CD14-positive monocyte (primary cell): ENCODE measurements around the gene DRC3. TPM values are rescaled to one million over a fixed set of nuclear protein-coding genes. Genes with fewer than 3 reads are reported as not detected.

Experiments used
- DNase-seq, 3 donors: peaks; one replicate each; pipeline ENCODE4 v3.0.0-alpha.2; 2011 to 2022
- H2AFZ ChIP-seq: 2 replicates; pipeline ENCODE4 v1.6.0; 2012; ENCODE audit warnings: mild to moderate bottlenecking, low read depth, low read length, inconsistent platforms; ENCODE audit not compliant: insufficient read depth, poor library complexity, severe bottlenecking
- H3K27ac ChIP-seq, 2 donors: 1 replicate in 1 of 2; 2 replicates in 1 of 2; pipeline ENCODE4 v1.5.1; 2012 to 2013; ENCODE audit warnings: low read length in 2 of 2, control low read depth in 1 of 2, inconsistent platforms in 1 of 2, low read depth in 1 of 2, mild to moderate bottlenecking in 1 of 2
- H3K27me3 ChIP-seq, 2 donors: one replicate each; pipeline versions ENCODE4 v1.6.0 to v1.6.1; 2011 to 2013; ENCODE audit warnings: low read length in 2 of 2; ENCODE audit not compliant: control insufficient read depth in 2 of 2, insufficient read depth in 2 of 2
- H3K36me3 ChIP-seq, 2 donors: replicated peaks in 1 of 2; 1 replicate in 1 of 2; 2 replicates in 1 of 2; pipeline versions ENCODE4 v1.5.1 to v1.6.1; 2012 to 2013; ENCODE audit warnings: low read length in 2 of 2, control low read depth in 1 of 2, inconsistent platforms in 1 of 2, mild to moderate bottlenecking in 1 of 2; ENCODE audit not compliant: insufficient read depth in 2 of 2, control insufficient read depth in 1 of 2
- H3K4me1 ChIP-seq, 2 donors: 1 replicate in 1 of 2; 2 replicates in 1 of 2; pipeline versions ENCODE4 v1.5.1 to v1.6.1; 2012 to 2013; ENCODE audit warnings: low read length in 2 of 2, control low read depth in 1 of 2, inconsistent platforms in 1 of 2, mild to moderate bottlenecking in 1 of 2, moderate library complexity in 1 of 2; ENCODE audit not compliant: insufficient read depth in 2 of 2, control insufficient read depth in 1 of 2
- H3K4me2 ChIP-seq: replicated peaks from 2 replicates; pipeline ENCODE3; 2012; ENCODE audit warnings: low read length, moderate library complexity, mild to moderate bottlenecking; ENCODE audit not compliant: poor library complexity, severe bottlenecking; ENCODE audit errors: extremely low read depth
- H3K4me3 ChIP-seq, 3 experiments: fragments of 200-600 bp in 1 of 3; sonication (generic) in 1 of 3; replicated peaks in 1 of 3; 1 replicate in 2 of 3; 2 replicates in 1 of 3; pipeline ENCODE4 v1.5.1; 2011 to 2013; ENCODE audit warnings: low read length in 3 of 3, mild to moderate bottlenecking in 3 of 3, control low read depth in 2 of 3, low read depth in 2 of 3, inconsistent platforms in 1 of 3, moderate library complexity in 1 of 3
- H3K79me2 ChIP-seq: 2 replicates; pipeline ENCODE4 v1.6.0; 2012; ENCODE audit warnings: mild to moderate bottlenecking, control low read depth, inconsistent platforms, low read length, moderate library complexity; ENCODE audit not compliant: insufficient read depth
- H3K9ac ChIP-seq: 2 replicates; pipeline ENCODE4 v1.6.0; 2017; ENCODE audit warnings: low read length, mild to moderate bottlenecking; ENCODE audit not compliant: insufficient read depth, poor library complexity, severe bottlenecking
- H3K9me3 ChIP-seq, 2 donors: replicated peaks in 1 of 2; 1 replicate in 1 of 2; 2 replicates in 1 of 2; pipeline versions ENCODE4 v1.5.1 to v1.6.1; 2012 to 2013; ENCODE audit warnings: low read length in 2 of 2, control low read depth in 1 of 2; ENCODE audit not compliant: control insufficient read depth in 1 of 2, insufficient read depth in 1 of 2
- H4K20me1 ChIP-seq: 2 replicates; pipeline ENCODE4 v1.6.0; 2012; ENCODE audit warnings: mild to moderate bottlenecking, low read length, control low read depth, moderate library complexity; ENCODE audit not compliant: insufficient read depth
- H3K27ac Mint-ChIP-seq, 7 donors: one replicate each; pipeline ENCODE4 v1.8.0; 2020; ENCODE audit warnings: mild to moderate bottlenecking in 7 of 7, mixed read lengths in 7 of 7, moderate library complexity in 6 of 7, inconsistent platforms in 2 of 7
- H3K27me3 Mint-ChIP-seq, 3 donors: one replicate each; pipeline ENCODE4 v1.8.0; 2021 to 2022; ENCODE audit warnings: low read depth in 3 of 3, mild to moderate bottlenecking in 3 of 3, mixed read lengths in 3 of 3, moderate library complexity in 3 of 3, inconsistent platforms in 1 of 3
- H3K36me3 Mint-ChIP-seq, 2 donors: one replicate each; pipeline ENCODE4 v1.8.0; 2020; ENCODE audit warnings: mixed read lengths in 2 of 2, inconsistent platforms in 1 of 2, mild to moderate bottlenecking in 1 of 2
- H3K4me1 Mint-ChIP-seq: one replicate; pipeline ENCODE4 v1.8.0; 2020; ENCODE audit warnings: mild to moderate bottlenecking, mixed read lengths
- H3K4me3 Mint-ChIP-seq, 2 donors: one replicate each; pipeline ENCODE4 v1.8.0; 2020; ENCODE audit warnings: mild to moderate bottlenecking in 2 of 2, mixed read lengths in 2 of 2, moderate library complexity in 1 of 2
- H3K9me3 Mint-ChIP-seq, 7 donors: one replicate each; pipeline ENCODE4 v1.8.0; 2020 to 2022; ENCODE audit warnings: mixed read lengths in 7 of 7, mild to moderate bottlenecking in 6 of 7, moderate library complexity in 6 of 7, inconsistent platforms in 2 of 7
- WGBS: methylation state at CpG from one replicate; pipeline ENCODE4 v1.1.5; 2013; ENCODE audit warnings: missing lambda C conversion rate; ENCODE audit not compliant: insufficient coverage; 5-methylcytosine and 5-hydroxymethylcytosine counted together
- intact Hi-C, 2 donors: fragments of 100-400 bp; cut with micrococcal nuclease; formaldehyde crosslinking; loops; one replicate each; pipeline versions ENCODE4 v1.15.0 to v1.15.1; 2023
- polyA plus RNA-seq, 3 donors: library from polyadenylated mRNA; depleted of rRNA in 1 of 3; unstranded in 2 of 3; stranded (reverse) in 1 of 3; fragments of 300-500 nt in 2 of 3; fragments of >200 nt in 1 of 3; fragmentation: Illumina TruSeq in 2 of 3; gene quantifications; 1 replicate in 2 of 3; 2 replicates in 1 of 3; pipeline ENCODE4 v1.2.3, GENCODE V29; 2012 to 2021
- TF ChIP-seq, protein P1 (sequence below): fragments of 200-600 bp; IDR thresholded peaks from one replicate; pipeline ENCODE4 v1.8.0; 2022; ENCODE audit warnings: antibody characterized with exemption, mild to moderate bottlenecking

DRC3 gene
- polyA plus RNA-seq, 3 donors: 0.23 to 0.58 (median 0.39) TPM

DNA sequence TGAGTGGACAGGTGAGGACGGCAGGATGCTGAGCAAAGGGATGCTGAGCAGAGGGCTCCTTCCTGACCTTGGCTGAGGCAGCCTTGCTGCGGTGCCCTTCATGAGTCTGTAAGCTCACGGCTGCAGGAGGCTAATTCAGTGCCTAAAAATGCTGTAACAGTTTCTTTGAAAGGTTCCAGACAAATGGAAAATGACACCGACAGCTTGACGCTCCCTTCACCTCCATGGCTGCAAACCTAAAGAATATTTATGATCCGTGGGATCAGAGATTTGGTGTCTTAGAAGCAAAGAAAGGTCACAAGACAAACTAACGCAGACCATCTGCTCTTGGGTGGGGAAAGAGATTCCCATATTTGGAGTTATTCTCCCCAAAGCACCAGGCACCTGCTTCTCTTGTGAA lies 28.4 kb upstream of the DRC3 start:
- DNase-seq: no peak
- no peaks in the 10 kb centered on the region for H3K27me3 Mint-ChIP-seq
- H3K27me3 ChIP-seq: no peaks in the 10 kb centered on the region
- intact Hi-C loops: no loop called here
- peaks cover 33% of the 10 kb centered on the region for H3K4me1 Mint-ChIP-seq
- 100% methylated on average over 3 of the region's 7 CpGs for WGBS
- TF ChIP-seq, protein P1, sequence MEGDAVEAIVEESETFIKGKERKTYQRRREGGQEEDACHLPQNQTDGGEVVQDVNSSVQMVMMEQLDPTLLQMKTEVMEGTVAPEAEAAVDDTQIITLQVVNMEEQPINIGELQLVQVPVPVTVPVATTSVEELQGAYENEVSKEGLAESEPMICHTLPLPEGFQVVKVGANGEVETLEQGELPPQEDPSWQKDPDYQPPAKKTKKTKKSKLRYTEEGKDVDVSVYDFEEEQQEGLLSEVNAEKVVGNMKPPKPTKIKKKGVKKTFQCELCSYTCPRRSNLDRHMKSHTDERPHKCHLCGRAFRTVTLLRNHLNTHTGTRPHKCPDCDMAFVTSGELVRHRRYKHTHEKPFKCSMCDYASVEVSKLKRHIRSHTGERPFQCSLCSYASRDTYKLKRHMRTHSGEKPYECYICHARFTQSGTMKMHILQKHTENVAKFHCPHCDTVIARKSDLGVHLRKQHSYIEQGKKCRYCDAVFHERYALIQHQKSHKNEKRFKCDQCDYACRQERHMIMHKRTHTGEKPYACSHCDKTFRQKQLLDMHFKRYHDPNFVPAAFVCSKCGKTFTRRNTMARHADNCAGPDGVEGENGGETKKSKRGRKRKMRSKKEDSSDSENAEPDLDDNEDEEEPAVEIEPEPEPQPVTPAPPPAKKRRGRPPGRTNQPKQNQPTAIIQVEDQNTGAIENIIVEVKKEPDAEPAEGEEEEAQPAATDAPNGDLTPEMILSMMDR: no peak
- peaks cover 14 to 16% of the 10 kb centered on the region in 2 donors for H3K4me1 ChIP-seq
- H3K36me3 ChIP-seq: no peaks in the 10 kb centered on the region
- peaks cover 45% of the 10 kb centered on the region for H4K20me1 ChIP-seq
- H3K4me3 ChIP-seq: no peak overlapping the region
- H3K9me3 Mint-ChIP-seq: peaks cover 0 to 3% (median 0%) of the 10 kb centered on the region in 7 donors
- peaks cover 2 to 13% of the 10 kb centered on the region in 2 donors for H3K36me3 Mint-ChIP-seq
- H2AFZ ChIP-seq: no peak overlapping the region
- no peaks in the 10 kb centered on the region for H3K9me3 ChIP-seq
- H3K79me2 ChIP-seq: peaks cover 21% of the 10 kb centered on the region
- H3K4me3 Mint-ChIP-seq: no peak overlapping the region
- no peak overlapping the region for H3K27ac ChIP-seq
- H3K27ac Mint-ChIP-seq: no peak overlapping the region
- no peak overlapping the region for H3K4me2 ChIP-seq
- no peak overlapping the region for H3K9ac ChIP-seq

DNA sequence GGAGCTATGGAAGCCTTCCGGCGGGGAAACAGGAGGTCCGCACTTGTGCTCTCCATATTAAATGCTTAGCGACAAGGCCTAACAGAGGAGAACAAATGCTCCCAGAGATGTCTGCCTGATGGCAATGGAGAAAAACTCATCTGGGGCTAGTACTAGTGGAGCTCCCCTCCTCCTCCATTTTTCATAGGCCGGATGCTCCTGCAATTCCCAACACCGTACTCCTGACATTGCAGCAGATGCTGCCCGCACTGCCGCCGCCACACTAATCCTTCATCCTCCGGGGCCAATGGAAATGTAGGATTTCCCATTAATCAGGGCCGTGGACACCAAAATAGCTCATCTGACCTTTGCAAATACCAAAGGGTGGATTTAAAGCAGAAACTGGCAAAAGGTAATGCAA lies 27.9 kb upstream of the DRC3 start:
- Histone ChIP-seq H3K4me2 (no peak overlapping the region), H3K4me3 (no peak overlapping the region), H3K27me3 (no peaks in the 10 kb centered on the region), H2AFZ (no peak overlapping the region), H3K9me3 (no peaks in the 10 kb centered on the region), H4K20me1 (peaks cover 45% of the 10 kb centered on the region), H3K9ac (no peak overlapping the region), H3K4me1 (peaks cover 14 to 16% of the 10 kb centered on the region in 2 donors), H3K79me2 (peaks cover 21% of the 10 kb centered on the region), H3K27ac (no peak overlapping the region), H3K36me3 (no peaks in the 10 kb centered on the region)
- WGBS: 98% methylated on average over 9 of the region's 11 CpGs
- no peak for DNase-seq
- intact Hi-C loops: no loop called here
- Mint-ChIP-seq H3K36me3 (peaks cover 6 to 17% of the 10 kb centered on the region in 2 donors), H3K4me3 (no peak overlapping the region), H3K27me3 (no peaks in the 10 kb centered on the region), H3K27ac (no peak overlapping the region), H3K9me3 (peaks cover 0 to 2% (median 0%) of the 10 kb centered on the region in 7 donors), H3K4me1 (peaks cover 32% of the 10 kb centered on the region)
- TF ChIP-seq, protein P1: no peak
